ENCODE results near the gene MTERF1.

Gene MTERF1

DNA sequence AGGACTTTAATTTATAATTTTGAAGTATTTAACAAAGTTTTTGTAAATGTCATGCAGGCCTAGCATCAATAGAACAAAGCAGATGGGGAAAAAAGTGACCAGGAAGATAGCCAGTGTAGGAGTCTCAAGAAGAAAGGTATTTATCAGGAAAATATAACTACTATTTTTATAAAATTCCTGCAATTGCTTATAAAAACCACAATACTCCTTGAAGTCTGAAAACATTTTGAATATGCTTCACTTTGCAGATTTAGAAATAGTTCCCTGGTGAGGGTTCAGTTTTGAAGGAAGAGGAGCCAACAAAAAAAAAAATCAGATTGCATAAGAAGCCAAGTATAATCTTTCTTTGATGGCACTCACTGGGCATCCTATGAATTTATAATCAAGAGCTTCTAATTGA lies 34.1 kb downstream of the MTERF1 start:
- H3K4me3 ChIP-seq (ENCODE audit: low read length) = no peak overlapping the region
- DNase-seq (ENCODE audit: low read depth) = no peak
- TF ChIP-seq, protein P1, sequence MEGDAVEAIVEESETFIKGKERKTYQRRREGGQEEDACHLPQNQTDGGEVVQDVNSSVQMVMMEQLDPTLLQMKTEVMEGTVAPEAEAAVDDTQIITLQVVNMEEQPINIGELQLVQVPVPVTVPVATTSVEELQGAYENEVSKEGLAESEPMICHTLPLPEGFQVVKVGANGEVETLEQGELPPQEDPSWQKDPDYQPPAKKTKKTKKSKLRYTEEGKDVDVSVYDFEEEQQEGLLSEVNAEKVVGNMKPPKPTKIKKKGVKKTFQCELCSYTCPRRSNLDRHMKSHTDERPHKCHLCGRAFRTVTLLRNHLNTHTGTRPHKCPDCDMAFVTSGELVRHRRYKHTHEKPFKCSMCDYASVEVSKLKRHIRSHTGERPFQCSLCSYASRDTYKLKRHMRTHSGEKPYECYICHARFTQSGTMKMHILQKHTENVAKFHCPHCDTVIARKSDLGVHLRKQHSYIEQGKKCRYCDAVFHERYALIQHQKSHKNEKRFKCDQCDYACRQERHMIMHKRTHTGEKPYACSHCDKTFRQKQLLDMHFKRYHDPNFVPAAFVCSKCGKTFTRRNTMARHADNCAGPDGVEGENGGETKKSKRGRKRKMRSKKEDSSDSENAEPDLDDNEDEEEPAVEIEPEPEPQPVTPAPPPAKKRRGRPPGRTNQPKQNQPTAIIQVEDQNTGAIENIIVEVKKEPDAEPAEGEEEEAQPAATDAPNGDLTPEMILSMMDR (conservative IDR thresholded peaks at IDR 0.05; ENCODE audit: low read depth, low read length) = no peak

DNA sequence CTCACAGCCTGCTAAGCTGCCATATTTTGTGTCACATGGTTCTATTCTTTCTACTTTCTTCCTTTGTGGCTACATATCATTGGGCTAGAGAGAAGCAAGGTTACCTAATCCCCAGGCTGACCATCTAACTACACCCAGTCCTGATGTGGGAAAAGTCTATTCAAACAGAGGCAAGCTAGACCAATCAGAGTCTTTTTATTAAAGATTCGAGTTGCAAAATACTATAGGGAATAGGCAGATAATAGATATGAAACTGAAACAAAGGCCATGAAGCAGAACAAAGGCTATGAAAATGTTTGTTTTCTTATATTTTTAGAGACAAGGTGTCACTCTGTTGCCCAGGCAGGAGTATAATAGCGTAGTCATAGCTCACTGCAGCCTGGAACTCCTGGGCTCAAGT lies 36.7 kb downstream of the MTERF1 start:
- no peak overlapping the region for H3K4me3 ChIP-seq (ENCODE audit: low read length)
- TF ChIP-seq, protein P1 (conservative IDR thresholded peaks at IDR 0.05; ENCODE audit: low read depth, low read length) = no peak
- no peak for DNase-seq (ENCODE audit: low read depth)

DNA sequence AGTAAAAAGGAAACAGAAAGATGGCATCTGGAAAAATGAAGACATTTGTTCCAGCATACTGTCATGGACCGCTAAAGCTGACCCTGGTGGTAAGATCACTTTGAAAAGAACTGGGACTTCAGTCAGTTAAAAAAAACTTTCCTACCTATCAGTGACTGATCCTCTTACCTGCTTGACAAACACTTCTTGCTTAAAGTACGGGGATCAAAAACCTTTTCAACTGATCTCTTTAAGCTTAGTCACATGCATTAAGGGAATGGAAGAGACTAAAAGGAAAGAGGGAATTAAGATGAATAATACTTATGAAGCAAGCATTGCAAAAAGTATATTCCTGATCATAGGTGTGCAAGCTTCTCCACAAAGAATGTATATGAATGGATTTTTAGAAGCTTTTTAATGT lies 42.1 kb downstream of the MTERF1 start:
- no peak overlapping the region for H3K4me3 ChIP-seq (ENCODE audit: low read length)

DNA sequence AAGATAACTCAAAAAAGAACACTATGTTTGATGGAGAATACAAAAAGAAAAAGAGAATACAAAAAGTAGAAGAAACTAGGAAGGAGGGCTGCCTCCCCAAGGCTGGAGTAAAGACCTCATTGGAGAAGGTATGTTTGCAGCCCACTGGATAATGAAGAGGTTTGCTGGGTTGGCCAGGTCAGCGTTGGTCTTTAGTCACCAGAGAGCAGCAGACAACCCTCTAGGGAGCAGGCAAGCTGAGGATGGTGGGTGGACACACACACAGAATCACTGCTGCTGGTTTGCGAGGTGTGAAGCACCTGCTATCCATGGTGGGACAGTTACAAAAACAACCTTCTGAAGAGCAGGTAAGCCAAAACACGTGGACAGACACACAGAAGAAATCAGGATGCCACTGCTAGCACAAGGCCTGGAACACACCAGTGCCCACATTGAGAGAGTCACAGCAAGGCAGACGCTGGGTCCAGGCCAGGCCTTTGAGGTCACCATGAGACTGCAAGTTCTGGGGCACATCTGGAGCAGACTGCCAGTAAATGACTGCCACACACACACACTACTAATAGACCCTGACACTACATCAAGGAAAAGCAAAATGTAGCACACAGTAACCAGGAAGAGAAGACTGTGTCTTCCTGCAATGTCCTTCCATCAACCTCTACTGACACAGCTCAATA lies 43.0 kb downstream of the MTERF1 start:
- H3K4me3 ChIP-seq (ENCODE audit: low read length) = no peak overlapping the region
- no peak for DNase-seq (ENCODE audit: low read depth)
- TF ChIP-seq, protein P1 (conservative IDR thresholded peaks at IDR 0.05; ENCODE audit: low read depth, low read length) = no peak

More for the DNA sequence above, 42.1 kb downstream of the MTERF1 start:
- DNase-seq (ENCODE audit: low read depth) = no peak
- TF ChIP-seq, protein P1 (conservative IDR thresholded peaks at IDR 0.05; ENCODE audit: low read depth, low read length) = no peak

DNA sequence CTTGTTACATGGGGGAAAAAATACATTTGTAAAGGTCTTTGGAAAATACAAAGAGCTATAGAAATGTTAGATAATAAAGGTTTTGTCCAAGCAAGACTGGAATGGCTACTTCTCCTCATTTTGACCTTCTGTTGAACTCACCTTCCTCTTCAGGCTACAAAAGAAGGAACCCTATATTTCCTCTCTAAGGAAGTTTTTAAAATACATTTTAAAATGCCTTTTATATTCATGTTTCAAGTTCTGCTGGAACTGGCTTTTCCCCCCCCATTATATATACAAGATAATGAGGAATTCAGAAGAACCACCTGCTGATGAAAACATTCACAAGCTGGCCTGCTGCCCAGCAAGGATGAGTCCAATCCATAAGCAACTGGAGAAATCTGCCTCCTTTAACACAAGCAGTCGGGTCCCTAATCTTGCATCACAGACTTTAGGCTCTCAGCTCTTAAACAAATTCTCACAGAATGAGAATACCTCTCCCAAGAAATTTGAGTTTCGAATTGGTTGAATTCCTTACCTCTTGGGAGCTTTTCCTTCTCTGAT lies 44.6 kb downstream of the MTERF1 start:
- TF ChIP-seq, protein P1 (conservative IDR thresholded peaks at IDR 0.05; ENCODE audit: low read depth, low read length) = no peak
- DNase-seq (ENCODE audit: low read depth) = no peak
- H3K4me3 ChIP-seq (ENCODE audit: low read length) = no peak overlapping the region

DNA sequence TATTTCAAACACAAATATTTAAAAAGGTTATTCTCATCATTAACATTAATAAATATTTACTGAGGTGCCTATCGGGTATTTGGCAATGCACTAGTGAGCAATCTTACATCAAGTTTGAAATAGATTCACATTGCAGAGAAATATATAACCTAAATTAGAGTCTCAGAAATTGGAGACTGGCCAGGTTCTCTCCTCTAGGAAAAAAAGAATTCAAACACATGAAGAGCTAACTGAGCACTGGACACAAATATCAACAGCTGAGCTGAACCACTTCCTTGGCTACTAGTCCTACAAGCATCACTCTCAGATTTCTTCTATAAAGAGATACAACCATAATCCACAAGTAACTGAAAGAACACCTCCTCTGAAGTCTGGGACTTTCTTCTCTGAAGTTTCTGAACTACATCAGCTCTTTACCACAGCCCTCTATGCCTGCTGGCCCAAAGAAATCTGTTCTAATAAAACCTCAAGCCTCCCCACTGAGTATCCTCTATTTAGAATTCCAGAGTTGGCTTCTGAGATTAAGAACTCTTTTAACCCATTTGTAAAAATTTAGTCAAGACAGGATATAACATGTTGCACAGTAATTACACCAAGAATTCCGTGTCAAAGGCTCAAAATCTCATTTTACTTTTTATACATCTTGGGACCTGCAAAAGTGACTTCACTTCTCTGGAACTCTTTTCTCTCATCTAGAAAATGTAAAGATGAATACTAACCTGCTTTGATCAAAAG lies 45.2 kb downstream of the MTERF1 start:
- no peak for DNase-seq (ENCODE audit: low read depth)
- no peak overlapping the region for H3K4me3 ChIP-seq (ENCODE audit: low read length)
- TF ChIP-seq, protein P1 (conservative IDR thresholded peaks at IDR 0.05; ENCODE audit: low read depth, low read length) = no peak

All from retinal pigment epithelial cell (primary cell).